ENCODE data around the gene ZMYND10. TPM values are rescaled to one million over a fixed set of nuclear protein-coding genes. Genes with fewer than 3 reads are reported as not detected.

ZMYND10 gene
- total and polyA plus RNA-seq, 9 of the 15 experiments (the other 6 are each of a cell fraction or from before 2014, with no cell fraction given) = 0.20 to 2.8 (median 0.70) TPM

DNA sequence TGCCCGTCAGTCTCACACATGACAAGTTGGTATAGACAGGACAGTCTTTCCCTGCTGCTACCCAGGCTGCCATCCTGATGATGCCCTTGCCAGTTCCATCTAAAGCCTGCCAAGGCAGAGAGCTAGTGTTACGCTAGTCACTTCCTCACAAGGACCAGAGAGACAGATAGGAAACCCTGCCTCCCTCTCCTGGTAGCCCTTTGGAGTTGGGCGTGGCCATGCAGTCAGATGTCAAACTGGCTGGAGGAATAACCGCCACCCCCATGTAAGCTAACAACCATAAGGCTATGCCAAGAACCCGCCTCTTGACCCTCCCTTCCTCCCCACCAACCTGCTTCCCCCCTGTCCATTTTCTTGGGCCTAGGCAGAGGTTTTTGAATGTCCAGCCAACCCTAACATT, 11.0 kb upstream of the ZMYND10 start (continued):
- TF ChIP-seq, protein P1, sequence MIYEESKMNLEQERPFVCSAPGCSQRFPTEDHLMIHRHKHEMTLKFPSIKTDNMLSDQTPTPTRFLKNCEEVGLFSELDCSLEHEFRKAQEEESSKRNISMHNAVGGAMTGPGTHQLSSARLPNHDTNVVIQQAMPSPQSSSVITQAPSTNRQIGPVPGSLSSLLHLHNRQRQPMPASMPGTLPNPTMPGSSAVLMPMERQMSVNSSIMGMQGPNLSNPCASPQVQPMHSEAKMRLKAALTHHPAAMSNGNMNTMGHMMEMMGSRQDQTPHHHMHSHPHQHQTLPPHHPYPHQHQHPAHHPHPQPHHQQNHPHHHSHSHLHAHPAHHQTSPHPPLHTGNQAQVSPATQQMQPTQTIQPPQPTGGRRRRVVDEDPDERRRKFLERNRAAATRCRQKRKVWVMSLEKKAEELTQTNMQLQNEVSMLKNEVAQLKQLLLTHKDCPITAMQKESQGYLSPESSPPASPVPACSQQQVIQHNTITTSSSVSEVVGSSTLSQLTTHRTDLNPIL (CRISPR knock-in tag; IDR thresholded peaks at IDR 0.05) = no peak
- no peak for TF ChIP-seq FOXP1 (CRISPR knock-in tag; IDR thresholded peaks at IDR 0.05)
- TF ChIP-seq, protein P2, sequence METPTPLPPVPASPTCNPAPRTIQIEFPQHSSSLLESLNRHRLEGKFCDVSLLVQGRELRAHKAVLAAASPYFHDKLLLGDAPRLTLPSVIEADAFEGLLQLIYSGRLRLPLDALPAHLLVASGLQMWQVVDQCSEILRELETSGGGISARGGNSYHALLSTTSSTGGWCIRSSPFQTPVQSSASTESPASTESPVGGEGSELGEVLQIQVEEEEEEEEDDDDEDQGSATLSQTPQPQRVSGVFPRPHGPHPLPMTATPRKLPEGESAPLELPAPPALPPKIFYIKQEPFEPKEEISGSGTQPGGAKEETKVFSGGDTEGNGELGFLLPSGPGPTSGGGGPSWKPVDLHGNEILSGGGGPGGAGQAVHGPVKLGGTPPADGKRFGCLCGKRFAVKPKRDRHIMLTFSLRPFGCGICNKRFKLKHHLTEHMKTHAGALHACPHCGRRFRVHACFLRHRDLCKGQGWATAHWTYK (CRISPR knock-in tag; IDR thresholded peaks at IDR 0.05) = no peak
- peak in 1 of 2 experiments; percentile 71; a peak in 1 of 4 replicates for TF ChIP-seq SIN3A (IDR thresholded peaks at IDR 0.05; ENCODE audit: borderline replicate concordance in 2 of 2, control insufficient read depth in 1 of 2, low read depth in 2 of 2, low read length in 2 of 2)

DNA sequence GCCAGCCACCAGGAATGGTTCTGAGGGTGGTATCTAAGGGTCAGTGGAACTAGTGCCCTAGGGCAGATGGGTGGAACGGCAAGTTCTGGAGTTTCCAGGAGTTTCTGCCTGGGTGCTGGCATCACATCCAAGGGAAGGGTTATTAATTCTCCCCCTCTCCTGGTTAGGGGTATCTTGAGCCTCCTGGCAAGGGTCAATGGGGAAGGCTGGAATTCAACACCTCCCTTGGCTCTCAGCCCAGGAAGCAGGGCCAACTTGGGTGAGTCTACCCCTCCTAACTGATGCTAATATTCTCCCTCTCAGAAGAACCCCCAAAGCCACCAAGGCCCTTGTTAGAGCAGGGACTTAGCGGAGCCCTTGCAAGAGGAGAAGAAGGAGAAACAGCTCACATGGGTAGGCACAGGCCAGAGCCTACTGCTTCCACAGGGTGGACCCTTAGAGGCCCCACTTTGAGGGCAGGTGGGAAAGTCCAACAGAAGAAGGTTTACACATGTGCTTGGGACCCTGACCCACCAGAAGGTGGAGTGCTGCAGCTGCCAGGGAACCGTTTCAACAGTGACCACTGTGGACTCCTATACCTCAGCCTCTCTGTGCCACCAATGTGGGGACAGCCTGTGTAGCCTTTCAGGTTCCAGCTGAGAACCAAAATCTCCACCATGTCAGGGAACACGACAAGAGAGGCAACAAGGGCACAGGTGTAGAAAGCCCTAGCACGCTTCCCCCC, 10.5 kb upstream of the ZMYND10 start:
- intact Hi-C loops (cut with micrococcal nuclease) (loop anchor here (5.0 kb wide), 1 partner anchor 256 kb away; the partner anchor contains the start of gene CISH), in situ Hi-C loops (cut with MboI) (no loop called here)
- FAIRE-seq (no peak), DNase-seq (ENCODE audit: extremely low read depth in 1 of 4, low spot score in 3 of 4) (no peak), ATAC-seq (no peak)
- no peak overlapping the region; the same call in 2 of the 3 replicates for H3K27ac ChIP-seq (ENCODE audit: extremely low read depth, low read depth, low read length)
- H3K9me1 ChIP-seq (ENCODE audit: control insufficient read depth, insufficient read depth, low read length) = peaks cover 6% of the 10 kb centered on the region
- H3K4me2 ChIP-seq (ENCODE audit: insufficient read depth, low read length) = peak overlapping the region; percentile 95
- H3K27me3 ChIP-seq (ENCODE audit: control insufficient read depth in 2 of 2, insufficient read depth in 2 of 2, low read length in 2 of 2) = no peaks in the 10 kb centered on the region
- no peak for TF ChIP-seq ADNP (tag; IDR thresholded peaks at IDR 0.05)
- TF ChIP-seq, protein P3, sequence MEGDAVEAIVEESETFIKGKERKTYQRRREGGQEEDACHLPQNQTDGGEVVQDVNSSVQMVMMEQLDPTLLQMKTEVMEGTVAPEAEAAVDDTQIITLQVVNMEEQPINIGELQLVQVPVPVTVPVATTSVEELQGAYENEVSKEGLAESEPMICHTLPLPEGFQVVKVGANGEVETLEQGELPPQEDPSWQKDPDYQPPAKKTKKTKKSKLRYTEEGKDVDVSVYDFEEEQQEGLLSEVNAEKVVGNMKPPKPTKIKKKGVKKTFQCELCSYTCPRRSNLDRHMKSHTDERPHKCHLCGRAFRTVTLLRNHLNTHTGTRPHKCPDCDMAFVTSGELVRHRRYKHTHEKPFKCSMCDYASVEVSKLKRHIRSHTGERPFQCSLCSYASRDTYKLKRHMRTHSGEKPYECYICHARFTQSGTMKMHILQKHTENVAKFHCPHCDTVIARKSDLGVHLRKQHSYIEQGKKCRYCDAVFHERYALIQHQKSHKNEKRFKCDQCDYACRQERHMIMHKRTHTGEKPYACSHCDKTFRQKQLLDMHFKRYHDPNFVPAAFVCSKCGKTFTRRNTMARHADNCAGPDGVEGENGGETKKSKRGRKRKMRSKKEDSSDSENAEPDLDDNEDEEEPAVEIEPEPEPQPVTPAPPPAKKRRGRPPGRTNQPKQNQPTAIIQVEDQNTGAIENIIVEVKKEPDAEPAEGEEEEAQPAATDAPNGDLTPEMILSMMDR (IDR thresholded peaks at IDR 0.05 in 2 of 3, conservative IDR thresholded peaks at IDR 0.05 in 1 of 3; ENCODE audit: insufficient read depth in 2 of 3, low read depth in 1 of 3, low read length in 3 of 3) = 0 out of 6 replicates have a peak, but pooled peaks of 2 of the 3 experiments have one; percentile 4 to 5
- BruUV-seq (replicated peaks) = no TSS peak
- no peak overlapping the region for H2AFZ ChIP-seq (ENCODE audit: low read depth, low read length)
- peak overlapping the region; percentile 62; the same call in 1 of the 2 replicates for H3K4me3 ChIP-seq
- H3K36me3 ChIP-seq (ENCODE audit: control insufficient read depth, insufficient read depth, low read length) = peaks cover 45% of the 10 kb centered on the region; the same call in 2 of the 3 replicates
- CTCF ChIA-PET (ENCODE audit: low intra/inter-chr PET ratio) = no interaction called here
- H3K9ac ChIP-seq (ENCODE audit: insufficient read depth in 1 of 2, low read depth in 2 of 2, low read length in 2 of 2) = peak overlapping the region in 1 of 2 experiments; percentile 73; a peak in 1 of 4 replicates
- POLR2A ChIA-PET = interaction anchor here (0.7 to 1.2 kb wide), 4 partner anchors 8 to 1170 kb away, joined by 3 to 4 read pairs (median 3); no protein-coding TSS in a partner anchor
- peaks cover 51% of the 10 kb centered on the region for H3K79me2 ChIP-seq (ENCODE audit: control insufficient read depth, insufficient read depth, low read length)
- no peaks in the 10 kb centered on the region for H3K9me3 ChIP-seq (replicated peaks; ENCODE audit: control insufficient read depth, insufficient read depth, low read depth, low read length)
- peaks cover 31% of the 10 kb centered on the region; the same call in 1 of the 2 replicates for H4K20me1 ChIP-seq (replicated peaks; ENCODE audit: control insufficient read depth, insufficient read depth, low read length)
- peaks cover 32 to 50% of the 10 kb centered on the region in 2 experiments; a peak in 4 of 5 replicates for H3K4me1 ChIP-seq (replicated peaks in 1 of 2; ENCODE audit: control insufficient read depth in 2 of 2, insufficient read depth in 2 of 2, low read length in 2 of 2)
- WGBS (ENCODE audit: insufficient coverage, low coverage, missing lambda C conversion rate) = 49% methylated on average over 4 of the region's 5 CpGs

Data from K562 (cell line).